ENCODE data around the gene MYO1E. TPM values are rescaled to one million over a fixed set of nuclear protein-coding genes. Genes with fewer than 3 reads are reported as not detected.

MYO1E gene
- total and polyA plus RNA-seq, 2 of the 8 experiments (the other 6 are each of a cell fraction or from before 2014, with no cell fraction given) = 19.6 to 142 TPM

GRCh38 chr15:59256482-59256881, 116.2 kb downstream of the MYO1E start (continued):
- TF ChIP-seq RFX5 (IDR thresholded peaks at IDR 0.05; ENCODE audit: borderline replicate concordance, low read depth, low read length) = no peak
- TF ChIP-seq TAF1 (IDR thresholded peaks at IDR 0.05; ENCODE audit: low read depth, low read length) = no peak
- no peak for TF ChIP-seq MAFK (IDR thresholded peaks at IDR 0.05; ENCODE audit: low read depth, low read length)
- no peak for TF ChIP-seq NRF1 (IDR thresholded peaks at IDR 0.05; ENCODE audit: low read depth, low read length)
